Esophagus squamous epithelium (tissue), 4 donors: ENCODE results near the gene TMEM79.

Source experiments
- CTCF ChIP-seq, 6 experiments: fragments of 450-650 bp in 4 of 6; fragments of 200-600 bp in 2 of 6; sonication (generic) in 2 of 6; IDR thresholded peaks; one replicate each; pipeline ENCODE4 v1.5.1; 2016 to 2019; ENCODE audit warnings: antibody characterized with exemption in 6 of 6, mild to moderate bottlenecking in 4 of 6, moderate library complexity in 4 of 6
- POLR2A ChIP-seq, 4 donors: fragments of 450-650 bp; IDR thresholded peaks; one replicate each; pipeline ENCODE4 v1.6.1; 2017; ENCODE audit warnings: antibody characterized with exemption in 4 of 4, mild to moderate bottlenecking in 4 of 4, moderate library complexity in 3 of 4

- TF ChIP-seq CTCF (IDR thresholded peaks at IDR 0.05) (no peak), POLR2A (IDR thresholded peaks at IDR 0.05) (no peak)
Measured at GRCh38 chr1:156281693-156282478, 2.2 kb upstream of the TMEM79 start.
